Measurements from ENCODE around the gene DCLRE1A.

DCLRE1A gene

GRCh38 chr10:113879691-113880090, 25.8 kb upstream of the DCLRE1A start:
- Histone ChIP-seq H3K27ac (ENCODE audit: low read length) (no peak overlapping the region), H3K4me1 (ENCODE audit: control insufficient read depth, low read depth, low read length) (no peaks in the 10 kb centered on the region), H3K9ac (ENCODE audit: low read length) (no peak overlapping the region), H3K36me3 (ENCODE audit: control insufficient read depth, low read depth, low read length) (peaks cover 15% of the 10 kb centered on the region), H3K4me3 (ENCODE audit: low read length) (no peak overlapping the region), H3K9me3 (ENCODE audit: control insufficient read depth, low read depth, low read length) (no peaks in the 10 kb centered on the region), H3K27me3 (ENCODE audit: control insufficient read depth, insufficient read depth, low read length) (no peaks in the 10 kb centered on the region)

- no peaks in the 10 kb centered on the region for H3K9me3 ChIP-seq (ENCODE audit: control insufficient read depth, low read depth, low read length)
- no peak overlapping the region for H3K4me3 ChIP-seq (ENCODE audit: low read length)
- no peaks in the 10 kb centered on the region for H3K27me3 ChIP-seq (ENCODE audit: control insufficient read depth, insufficient read depth, low read length)
- peaks cover 10% of the 10 kb centered on the region for H3K36me3 ChIP-seq (ENCODE audit: control insufficient read depth, low read depth, low read length)
- H3K9ac ChIP-seq (ENCODE audit: low read length) = no peak overlapping the region
- H3K27ac ChIP-seq (ENCODE audit: low read length) = no peak overlapping the region
- no peaks in the 10 kb centered on the region for H3K4me1 ChIP-seq (ENCODE audit: control insufficient read depth, low read depth, low read length)
Measured at GRCh38 chr10:113876461-113876860, 22.6 kb upstream of the DCLRE1A start.

GRCh38 chr10:113875212-113875611, 21.3 kb upstream of the DCLRE1A start:
- peaks cover 10% of the 10 kb centered on the region for H3K36me3 ChIP-seq (ENCODE audit: control insufficient read depth, low read depth, low read length)
- no peak overlapping the region for H3K9ac ChIP-seq (ENCODE audit: low read length)
- no peaks in the 10 kb centered on the region for H3K4me1 ChIP-seq (ENCODE audit: control insufficient read depth, low read depth, low read length)
- no peak overlapping the region for H3K4me3 ChIP-seq (ENCODE audit: low read length)
- H3K9me3 ChIP-seq (ENCODE audit: control insufficient read depth, low read depth, low read length) = no peaks in the 10 kb centered on the region
- H3K27ac ChIP-seq (ENCODE audit: low read length) = no peak overlapping the region
- no peaks in the 10 kb centered on the region for H3K27me3 ChIP-seq (ENCODE audit: control insufficient read depth, insufficient read depth, low read length)

- no peaks in the 10 kb centered on the region for H3K9me3 ChIP-seq (ENCODE audit: control insufficient read depth, low read depth, low read length)
- H3K4me3 ChIP-seq (ENCODE audit: low read length) = no peak overlapping the region
- no peaks in the 10 kb centered on the region for H3K27me3 ChIP-seq (ENCODE audit: control insufficient read depth, insufficient read depth, low read length)
- H3K9ac ChIP-seq (ENCODE audit: low read length) = no peak overlapping the region
- H3K36me3 ChIP-seq (ENCODE audit: control insufficient read depth, low read depth, low read length) = peaks cover 4% of the 10 kb centered on the region
- H3K27ac ChIP-seq (ENCODE audit: low read length) = no peak overlapping the region
- no peaks in the 10 kb centered on the region for H3K4me1 ChIP-seq (ENCODE audit: control insufficient read depth, low read depth, low read length)
Measured at GRCh38 chr10:113872139-113873030, 18.5 kb upstream of the DCLRE1A start.

GRCh38 chr10:113869789-113870188, 15.9 kb upstream of the DCLRE1A start:
- Histone ChIP-seq H3K27me3 (ENCODE audit: control insufficient read depth, insufficient read depth, low read length) (no peaks in the 10 kb centered on the region), H3K27ac (ENCODE audit: low read length) (no peak overlapping the region), H3K4me3 (ENCODE audit: low read length) (no peak overlapping the region), H3K9me3 (ENCODE audit: control insufficient read depth, low read depth, low read length) (no peaks in the 10 kb centered on the region), H3K4me1 (ENCODE audit: control insufficient read depth, low read depth, low read length) (no peaks in the 10 kb centered on the region), H3K36me3 (ENCODE audit: control insufficient read depth, low read depth, low read length) (peaks cover 4% of the 10 kb centered on the region), H3K9ac (ENCODE audit: low read length) (no peak overlapping the region)

- H3K4me1 ChIP-seq (ENCODE audit: control insufficient read depth, low read depth, low read length) = no peaks in the 10 kb centered on the region
- no peak overlapping the region for H3K4me3 ChIP-seq (ENCODE audit: low read length)
- H3K27ac ChIP-seq (ENCODE audit: low read length) = no peak overlapping the region
- H3K36me3 ChIP-seq (ENCODE audit: control insufficient read depth, low read depth, low read length) = peaks cover 8% of the 10 kb centered on the region
- no peak overlapping the region for H3K9ac ChIP-seq (ENCODE audit: low read length)
- no peaks in the 10 kb centered on the region for H3K27me3 ChIP-seq (ENCODE audit: control insufficient read depth, insufficient read depth, low read length)
- H3K9me3 ChIP-seq (ENCODE audit: control insufficient read depth, low read depth, low read length) = no peaks in the 10 kb centered on the region
Measured at GRCh38 chr10:113867904-113868303, 14.0 kb upstream of the DCLRE1A start.

GRCh38 chr10:113866551-113867394, 12.9 kb upstream of the DCLRE1A start:
- H3K4me3 ChIP-seq (ENCODE audit: low read length) = no peak overlapping the region
- no peak overlapping the region for H3K27ac ChIP-seq (ENCODE audit: low read length)
- no peaks in the 10 kb centered on the region for H3K9me3 ChIP-seq (ENCODE audit: control insufficient read depth, low read depth, low read length)
- H3K27me3 ChIP-seq (ENCODE audit: control insufficient read depth, insufficient read depth, low read length) = no peaks in the 10 kb centered on the region
- no peak overlapping the region for H3K9ac ChIP-seq (ENCODE audit: low read length)
- no peaks in the 10 kb centered on the region for H3K4me1 ChIP-seq (ENCODE audit: control insufficient read depth, low read depth, low read length)
- H3K36me3 ChIP-seq (ENCODE audit: control insufficient read depth, low read depth, low read length) = peaks cover 8% of the 10 kb centered on the region

GRCh38 chr10:113865901-113866300, 12.0 kb upstream of the DCLRE1A start:
- H3K4me3 ChIP-seq (ENCODE audit: low read length) = no peak overlapping the region
- no peak overlapping the region for H3K9ac ChIP-seq (ENCODE audit: low read length)

GRCh38 chr10:113859261-113859660, 5.4 kb upstream of the DCLRE1A start:
- H3K9me3 ChIP-seq (ENCODE audit: control insufficient read depth, low read depth, low read length) = no peaks in the 10 kb centered on the region
- no peak overlapping the region for H3K9ac ChIP-seq (ENCODE audit: low read length)
- H3K4me1 ChIP-seq (ENCODE audit: control insufficient read depth, low read depth, low read length) = peaks cover 3% of the 10 kb centered on the region
- H3K27me3 ChIP-seq (ENCODE audit: control insufficient read depth, insufficient read depth, low read length) = no peaks in the 10 kb centered on the region
- no peak overlapping the region for H3K27ac ChIP-seq (ENCODE audit: low read length)
- H3K36me3 ChIP-seq (ENCODE audit: control insufficient read depth, low read depth, low read length) = peaks cover 35% of the 10 kb centered on the region
- H3K4me3 ChIP-seq (ENCODE audit: low read length) = no peak overlapping the region

More at GRCh38 chr10:113865901-113866300, 12.0 kb upstream of the DCLRE1A start:
- peaks cover 14% of the 10 kb centered on the region for H3K36me3 ChIP-seq (ENCODE audit: control insufficient read depth, low read depth, low read length)
- no peaks in the 10 kb centered on the region for H3K9me3 ChIP-seq (ENCODE audit: control insufficient read depth, low read depth, low read length)
- no peak overlapping the region for H3K27ac ChIP-seq (ENCODE audit: low read length)
- H3K27me3 ChIP-seq (ENCODE audit: control insufficient read depth, insufficient read depth, low read length) = no peaks in the 10 kb centered on the region
- H3K4me1 ChIP-seq (ENCODE audit: control insufficient read depth, low read depth, low read length) = no peaks in the 10 kb centered on the region

GRCh38 chr10:113858541-113858940, 4.7 kb upstream of the DCLRE1A start:
- H3K27ac ChIP-seq (ENCODE audit: low read length) = no peak overlapping the region

GRCh38 chr10:113857210-113857609, 3.3 kb upstream of the DCLRE1A start:
- Histone ChIP-seq H3K27me3 (ENCODE audit: control insufficient read depth, insufficient read depth, low read length) (no peaks in the 10 kb centered on the region), H3K4me1 (ENCODE audit: control insufficient read depth, low read depth, low read length) (peaks cover 15% of the 10 kb centered on the region), H3K4me3 (ENCODE audit: low read length) (no peak overlapping the region), H3K9me3 (ENCODE audit: control insufficient read depth, low read depth, low read length) (no peaks in the 10 kb centered on the region), H3K9ac (ENCODE audit: low read length) (no peak overlapping the region), H3K27ac (ENCODE audit: low read length) (no peak overlapping the region), H3K36me3 (ENCODE audit: control insufficient read depth, low read depth, low read length) (peaks cover 32% of the 10 kb centered on the region)

More at GRCh38 chr10:113858541-113858940, 4.7 kb upstream of the DCLRE1A start:
- Histone ChIP-seq H3K36me3 (ENCODE audit: control insufficient read depth, low read depth, low read length) (peaks cover 32% of the 10 kb centered on the region), H3K9ac (ENCODE audit: low read length) (no peak overlapping the region), H3K9me3 (ENCODE audit: control insufficient read depth, low read depth, low read length) (no peaks in the 10 kb centered on the region), H3K4me3 (ENCODE audit: low read length) (no peak overlapping the region), H3K27me3 (ENCODE audit: control insufficient read depth, insufficient read depth, low read length) (no peaks in the 10 kb centered on the region), H3K4me1 (ENCODE audit: control insufficient read depth, low read depth, low read length) (peaks cover 4% of the 10 kb centered on the region)

Data from iPS-18a (cell line).